Skin epidermis (tissue), 12 donors: ENCODE measurements around the gene RHBDL3.
"Not testable (repeated sequence)": the region's sequence is repeated elsewhere in the genome, so short reads cannot be mapped to it uniquely, and the experiment has no call there.

ENCODE experiments used
- H3K27ac ChIP-seq, 21 experiments: fragments of 200-600 bp; sonication (generic) in 11 of 21; one replicate each; pipeline ENCODE4 v1.5.0; 2020; ENCODE audit warnings: mild to moderate bottlenecking in 3 of 21, inconsistent platforms in 2 of 21, moderate library complexity in 2 of 21
- H3K4me3 ChIP-seq, 7 experiments: fragments of 200-600 bp; sonication (generic) in 2 of 7; one replicate each; pipeline ENCODE4 v1.5.0; 2020; ENCODE audit warnings: inconsistent platforms in 2 of 7, mild to moderate bottlenecking in 2 of 7, moderate library complexity in 1 of 7

The RHBDL3 gene

DNA sequence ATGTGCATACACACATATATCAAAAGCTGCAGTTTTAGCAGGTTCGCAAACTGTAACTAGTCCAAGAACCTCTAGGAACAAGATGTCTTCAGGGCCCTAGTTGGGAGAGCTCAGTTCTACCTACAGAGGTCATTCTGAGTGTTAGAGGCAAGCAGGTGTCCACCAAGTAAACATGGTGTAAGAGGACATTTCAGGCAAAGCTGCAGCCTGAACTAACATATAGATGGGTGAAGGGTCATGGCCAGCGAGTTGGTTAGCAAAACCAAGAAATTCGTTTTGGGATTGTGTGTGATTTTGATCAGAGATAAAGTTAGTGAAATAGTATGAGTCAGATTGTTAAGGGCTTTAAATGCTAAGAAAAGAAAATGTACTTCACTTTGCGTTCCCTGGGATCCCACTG lies 51.7 kb downstream of the RHBDL3 start:
- H3K27ac ChIP-seq, result no peak overlapping the region
- no peak overlapping the region for H3K4me3 ChIP-seq

DNA sequence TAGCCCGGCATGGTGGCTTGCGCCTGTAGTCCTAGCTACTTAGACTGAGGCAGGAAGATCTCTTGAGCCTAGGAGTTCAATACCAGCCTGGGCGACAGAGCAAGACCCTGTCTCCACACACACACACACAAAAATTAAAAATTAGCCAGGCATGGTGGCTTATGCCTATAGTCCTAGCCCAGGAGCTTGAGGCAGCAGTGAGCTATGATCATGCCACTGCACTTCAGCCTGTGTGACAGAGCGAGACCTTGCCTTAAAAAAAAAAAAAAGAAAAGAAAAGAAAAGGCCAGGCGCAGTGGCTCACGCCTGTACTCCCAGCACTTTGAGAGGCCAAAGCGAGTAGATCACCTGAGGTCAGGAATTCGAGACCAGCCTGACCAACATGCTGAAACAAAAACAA lies 52.4 kb downstream of the RHBDL3 start:
- H3K27ac ChIP-seq, result no peak overlapping the region
- H3K4me3 ChIP-seq, result no peak overlapping the region

DNA sequence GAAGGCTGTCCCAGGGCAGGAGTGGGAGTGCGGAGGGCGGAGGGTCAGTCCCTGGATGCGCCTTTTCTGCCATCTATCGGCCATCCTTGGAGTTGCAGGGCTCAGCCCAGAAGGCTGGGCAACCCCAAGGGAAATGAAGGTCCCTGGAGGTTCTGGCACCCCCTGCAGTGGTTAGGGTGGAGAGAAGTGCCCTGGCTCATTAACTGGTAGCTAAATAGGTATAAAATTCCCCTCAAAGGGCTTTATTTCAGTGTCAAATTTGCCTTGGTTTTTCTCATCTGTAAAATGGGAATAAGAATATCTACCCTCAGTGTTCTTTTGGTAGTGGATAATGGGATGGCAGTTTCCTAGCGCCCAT lies 53.9 kb downstream of the RHBDL3 start:
- no peak overlapping the region for H3K4me3 ChIP-seq
- no peak overlapping the region for H3K27ac ChIP-seq

DNA sequence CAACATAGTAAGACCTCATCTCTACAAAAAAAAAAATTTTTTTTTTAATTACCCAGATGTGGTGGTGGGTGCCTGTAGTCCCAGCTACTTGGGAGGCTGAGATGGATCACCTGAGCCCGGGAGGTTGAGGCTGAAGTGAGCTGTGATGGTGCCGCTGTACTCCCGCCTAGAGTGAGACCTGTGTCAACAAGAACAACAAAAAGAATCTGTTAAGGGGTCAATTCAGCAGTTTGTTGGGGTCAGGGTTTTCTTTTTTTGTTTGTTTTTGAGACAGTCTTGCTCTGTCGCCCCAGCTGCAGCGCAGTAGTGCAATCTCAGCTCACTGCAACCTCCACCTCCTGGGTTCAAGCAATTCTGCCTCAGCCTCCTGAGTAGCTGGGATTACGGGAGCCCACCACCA lies 54.4 kb downstream of the RHBDL3 start:
- not testable (repeated sequence) for H3K4me3 ChIP-seq, H3K27ac ChIP-seq

DNA sequence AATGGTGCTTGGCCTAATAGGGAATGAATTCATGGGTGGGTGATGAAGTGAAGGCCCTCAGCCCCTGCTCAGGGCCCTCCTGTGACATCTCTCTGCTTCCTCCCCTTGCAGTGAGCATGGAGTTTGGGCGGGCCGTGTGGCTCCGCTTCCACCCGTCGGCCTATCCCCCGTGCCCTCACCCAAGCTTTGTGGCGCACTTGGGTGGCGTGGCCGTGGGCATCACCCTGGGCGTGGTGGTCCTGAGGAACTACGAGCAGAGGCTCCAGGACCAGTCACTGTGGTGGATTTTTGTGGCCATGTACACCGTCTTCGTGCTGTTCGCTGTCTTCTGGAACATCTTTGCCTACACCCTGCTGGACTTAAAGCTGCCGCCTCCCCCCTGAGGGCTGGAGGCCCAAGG lies 55.2 kb downstream of the RHBDL3 start:
- no peak overlapping the region for H3K27ac ChIP-seq
- no peak overlapping the region for H3K4me3 ChIP-seq

DNA sequence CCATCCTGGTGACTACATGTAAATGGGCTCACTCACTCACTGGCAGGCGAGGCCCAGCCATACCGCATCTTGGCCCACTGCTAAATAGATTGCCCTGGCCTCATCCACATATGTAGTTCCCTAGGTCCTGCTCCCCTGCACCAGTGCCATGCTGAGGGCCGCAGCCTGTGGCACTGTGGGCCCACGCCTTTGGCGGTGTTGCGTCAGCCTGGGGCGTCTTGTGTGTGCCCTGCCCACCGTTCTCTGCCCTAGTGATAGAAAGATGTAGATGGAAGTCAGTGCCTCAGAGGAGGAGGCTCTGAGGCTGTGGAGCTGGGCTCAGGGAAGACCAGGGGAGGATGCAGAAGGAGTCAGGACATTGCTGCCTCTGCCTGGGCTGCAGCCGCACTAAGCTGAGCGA lies 57.4 kb downstream of the RHBDL3 start:
- Histone ChIP-seq H3K4me3 (no peak overlapping the region), H3K27ac (no peak overlapping the region)

DNA sequence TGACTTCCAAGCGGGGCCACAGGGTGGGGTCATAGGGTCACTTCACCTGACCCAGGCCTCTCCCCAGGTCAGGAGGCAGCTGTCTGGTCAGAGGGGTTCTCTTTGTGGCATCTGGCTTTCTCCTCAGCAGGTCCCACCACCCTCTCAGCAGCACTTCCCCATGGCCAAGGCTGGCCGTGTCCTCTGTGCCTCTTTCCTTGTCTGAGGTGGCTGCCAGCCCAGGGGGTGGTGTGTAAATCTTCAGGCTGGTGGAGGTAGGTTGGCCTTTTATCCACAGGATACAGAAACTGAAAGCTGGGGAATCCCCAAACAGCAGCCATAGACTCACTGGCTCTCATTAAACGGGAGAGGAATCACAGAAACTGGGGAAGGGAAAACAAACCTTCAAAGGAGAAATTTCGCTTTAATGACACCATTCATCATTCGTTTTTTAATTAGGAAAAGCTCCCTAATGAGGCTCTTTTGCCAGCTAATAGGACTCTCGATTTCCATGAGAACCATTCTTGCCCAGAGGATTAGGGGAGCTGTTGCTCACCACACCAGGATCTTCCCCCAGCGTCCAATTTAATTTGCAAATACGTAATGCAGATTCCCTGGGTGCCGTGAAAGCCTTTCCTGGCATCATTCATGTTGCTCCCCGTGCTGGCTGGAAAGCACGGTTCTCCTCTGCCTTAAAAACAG lies 58.3 kb downstream of the RHBDL3 start:
- H3K27ac ChIP-seq, result peak overlapping the region in 9 of 21 experiments; percentile 7 to 60 (median 27)
- peak overlapping the region in 2 of 7 experiments; percentile 5 to 25 for H3K4me3 ChIP-seq

DNA sequence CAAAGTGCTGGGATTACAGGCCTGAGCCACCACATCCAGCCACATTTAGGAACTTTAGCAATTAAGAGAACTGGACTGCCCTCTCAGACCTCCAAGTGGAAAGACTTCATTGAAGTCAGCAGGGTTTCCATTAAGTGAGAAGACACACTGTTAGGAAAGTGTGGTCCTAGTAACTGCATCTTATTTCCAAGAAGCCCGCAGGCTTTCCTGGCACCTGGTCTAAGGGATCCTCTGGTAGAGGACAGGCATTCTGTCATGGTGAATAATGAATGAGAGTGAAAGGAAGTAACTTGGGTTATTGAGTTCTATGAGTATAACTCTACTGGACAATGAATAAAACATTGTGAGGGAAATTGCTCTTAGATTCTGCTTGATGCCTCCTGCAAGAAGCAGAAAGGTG lies 62.3 kb downstream of the RHBDL3 start:
- H3K27ac ChIP-seq, result no peak overlapping the region

DNA sequence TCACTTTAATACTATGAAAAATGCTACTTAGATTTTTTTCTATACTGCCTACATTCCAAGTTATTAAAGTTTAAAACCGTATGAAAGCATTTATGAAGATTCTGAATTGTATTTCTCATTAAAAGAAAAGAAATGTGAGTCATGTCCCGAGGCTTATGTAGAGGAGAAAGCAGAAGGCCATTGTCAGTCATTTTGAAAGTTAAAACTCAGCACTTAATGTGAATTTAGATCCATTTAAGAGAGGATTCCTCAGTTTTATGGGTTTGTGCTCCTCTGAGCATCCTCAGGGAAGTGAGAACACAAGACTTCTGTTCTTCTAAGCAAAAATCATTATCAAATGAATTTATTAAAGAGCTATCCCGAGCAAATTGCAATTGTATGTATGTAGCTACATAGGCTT lies 64.5 kb downstream of the RHBDL3 start:
- Histone ChIP-seq H3K27ac (no peak overlapping the region), H3K4me3 (no peak overlapping the region)

More for the DNA sequence above, 62.3 kb downstream of the RHBDL3 start:
- H3K4me3 ChIP-seq, result no peak overlapping the region

DNA sequence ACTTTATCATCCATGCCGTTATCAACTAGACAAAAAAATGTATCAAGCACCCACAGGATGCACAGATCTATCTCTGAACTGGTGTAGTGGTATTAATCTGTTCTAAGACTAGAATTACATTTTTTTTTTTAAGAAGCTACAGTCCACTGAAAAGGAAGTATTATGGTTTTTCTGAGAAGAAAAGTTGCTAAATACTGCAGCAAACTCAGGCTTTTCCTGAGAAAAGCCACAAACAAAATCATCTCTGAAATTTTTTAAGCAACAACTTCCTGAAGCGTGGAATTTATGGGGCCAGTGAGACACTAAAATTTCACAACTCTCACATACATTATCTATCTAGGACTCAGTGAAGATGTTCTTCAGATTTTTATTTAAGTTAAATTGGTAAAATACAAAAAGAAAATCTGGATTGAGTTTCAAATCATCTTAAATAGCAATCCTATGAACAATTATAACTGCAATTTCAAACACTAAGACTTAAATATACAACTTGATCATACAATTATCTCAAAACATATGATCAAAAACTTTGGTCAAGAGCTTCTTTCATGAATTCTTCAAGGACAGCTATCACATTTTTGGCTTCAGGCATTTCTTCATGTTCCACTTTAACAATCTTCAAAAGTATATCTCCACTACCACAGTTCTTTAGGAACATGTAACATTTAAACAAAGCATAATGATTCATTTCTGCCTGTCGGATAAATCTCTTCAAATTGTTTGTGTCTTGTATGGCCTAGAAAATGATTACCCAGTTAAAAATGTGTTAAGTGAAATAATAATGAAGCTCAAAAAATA lies 65.8 kb downstream of the RHBDL3 start:
- H3K27ac ChIP-seq, result peak overlapping the region in 2 of 21 experiments; percentile 9 to 53

DNA sequence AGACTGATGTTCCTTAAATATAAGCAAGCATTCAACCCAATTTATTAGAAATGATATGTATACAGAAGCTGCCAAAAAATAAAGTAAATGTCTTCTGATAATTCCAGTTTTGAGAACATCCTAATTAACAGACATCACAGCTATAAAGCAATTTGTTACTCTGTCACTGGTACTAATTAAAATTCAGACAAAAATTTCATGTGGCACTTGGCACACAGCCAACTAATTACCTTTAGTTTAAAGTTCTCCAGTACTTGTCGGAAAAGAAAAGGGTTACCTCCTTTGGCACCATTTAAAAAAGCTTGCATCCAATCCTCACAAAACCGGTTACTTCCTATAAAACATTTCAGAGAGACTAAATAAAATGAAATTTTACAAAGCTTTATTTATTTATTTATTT lies 67.6 kb downstream of the RHBDL3 start:
- Histone ChIP-seq H3K27ac (no peak overlapping the region), H3K4me3 (no peak overlapping the region)

More for the DNA sequence above, 65.8 kb downstream of the RHBDL3 start:
- H3K4me3 ChIP-seq, result no peak overlapping the region

DNA sequence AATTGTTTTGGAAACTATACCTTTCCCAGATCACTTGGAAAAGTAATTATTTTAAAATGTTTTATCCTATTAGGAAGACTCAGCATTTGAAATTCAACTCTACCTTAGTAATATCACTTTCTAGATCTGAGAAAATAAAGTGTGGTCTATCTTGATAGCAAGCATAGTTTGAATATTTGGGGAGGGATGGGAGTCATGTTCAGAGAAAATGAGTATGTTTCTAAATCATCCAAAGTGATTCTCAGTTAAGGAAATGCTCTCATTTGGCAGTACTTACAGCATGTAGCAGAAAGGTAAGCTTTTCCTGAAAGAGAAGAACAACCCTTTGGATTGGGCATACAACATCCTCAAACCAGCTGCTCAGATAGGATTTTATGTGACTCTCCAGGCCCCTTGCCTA lies 69.4 kb downstream of the RHBDL3 start:
- no peak overlapping the region for H3K27ac ChIP-seq
- no peak overlapping the region for H3K4me3 ChIP-seq

DNA sequence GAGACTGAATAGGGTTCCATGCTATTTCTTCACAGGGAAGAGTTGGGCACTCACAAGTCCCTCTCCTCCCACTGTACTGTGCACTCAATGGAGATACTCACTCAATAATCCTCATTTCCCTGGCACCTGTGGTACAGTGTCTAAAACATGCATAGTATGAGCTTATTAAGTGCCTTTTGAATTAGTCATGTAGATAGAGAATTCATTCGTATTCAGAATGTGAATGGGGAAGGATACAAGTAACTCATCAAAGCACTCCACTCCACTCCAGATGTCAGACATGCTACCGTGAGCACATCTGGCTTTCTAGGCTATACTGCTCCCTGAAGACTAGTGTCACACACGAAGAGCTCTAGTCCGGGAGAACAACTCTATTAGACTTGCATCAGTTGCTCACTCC lies 70.1 kb downstream of the RHBDL3 start:
- Histone ChIP-seq H3K4me3 (no peak overlapping the region), H3K27ac (no peak overlapping the region)

DNA sequence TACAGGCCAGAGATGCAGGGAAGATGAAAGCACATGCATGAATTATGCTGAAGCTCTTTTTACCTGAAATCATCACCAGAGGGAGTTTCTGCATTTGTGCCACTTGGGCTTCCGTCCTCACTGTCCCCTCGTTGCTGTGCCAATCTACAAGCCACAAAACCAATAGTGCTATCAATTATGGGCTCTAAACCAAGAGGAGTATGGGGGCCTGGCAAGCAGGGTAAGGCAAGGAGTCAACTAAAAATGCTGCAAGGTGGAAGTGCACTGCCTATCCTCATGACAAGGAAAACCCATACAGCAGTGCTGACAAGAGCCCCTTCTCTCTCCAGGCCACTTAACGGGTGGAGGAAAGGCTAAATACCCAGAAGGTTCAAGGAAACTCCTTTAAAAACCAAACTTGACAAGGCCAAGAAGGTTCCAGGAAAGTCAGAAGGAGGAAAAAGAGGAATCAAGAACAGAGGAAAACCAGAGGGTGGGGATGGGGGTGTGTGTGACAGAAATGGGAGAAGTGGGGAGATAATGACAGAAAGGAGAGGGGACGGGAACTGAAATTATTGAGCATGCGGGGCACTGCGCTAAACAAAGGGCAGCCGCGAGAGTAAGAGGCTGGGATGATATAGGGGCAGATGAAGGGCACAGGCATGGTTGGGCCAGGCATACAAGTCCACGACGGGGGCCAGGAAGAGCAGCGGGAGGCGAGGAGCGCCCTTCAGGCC lies 75.7 kb downstream of the RHBDL3 start:
- Histone ChIP-seq H3K27ac (peak overlapping the region in 20 of 21 experiments; percentile 17 to 90 (median 80)), H3K4me3 (peak overlapping the region; percentile 39 to 62 (median 52))

DNA sequence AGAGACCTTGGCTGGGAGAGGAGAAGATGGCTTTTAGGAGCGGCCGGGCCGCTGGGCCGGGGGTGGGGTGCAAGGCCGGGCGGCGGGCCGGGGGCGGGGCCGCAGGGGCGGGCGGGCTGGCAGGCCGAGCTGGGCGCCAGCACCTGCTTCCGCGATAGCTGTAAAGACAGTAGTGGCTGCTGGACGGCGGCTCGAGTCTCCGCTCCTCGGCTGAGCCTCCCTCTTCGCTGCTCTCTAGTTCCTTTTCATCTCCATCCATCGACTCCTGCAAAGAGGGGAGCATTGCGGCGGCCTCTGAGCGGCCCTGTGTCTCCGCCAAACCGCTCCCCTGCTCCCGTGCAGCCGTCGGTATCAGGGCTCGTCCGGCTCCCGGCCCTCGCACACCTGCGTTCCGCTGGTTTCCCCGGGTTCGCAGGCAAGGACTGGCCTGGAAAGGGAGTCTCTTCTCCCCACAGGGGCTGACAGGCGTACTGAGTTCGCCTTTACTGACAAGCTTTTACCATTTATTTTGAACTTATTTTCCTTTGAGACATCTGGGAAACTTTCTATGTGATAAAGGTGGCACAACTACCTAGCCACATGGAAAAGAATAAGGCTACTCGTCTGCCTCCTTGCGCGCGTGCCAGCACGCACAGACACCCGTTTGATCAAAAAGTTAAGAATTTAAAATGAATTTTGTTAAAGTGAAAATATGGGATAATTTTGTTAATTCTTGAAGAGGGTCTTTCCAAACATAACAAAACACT lies 76.4 kb downstream of the RHBDL3 start, which contains the start of gene C17orf75:
Gene C17orf75 (minus strand): TSS at position 317 of the 746 bp plus-strand sequence. CDS start 34 bp downstream, at position 283.
- H3K27ac ChIP-seq, result peak within 1 kb of the TSS in 20 of 21 experiments; percentile 17 to 90 (median 80)
- peak within 1 kb of the TSS; percentile 39 to 62 (median 52) for H3K4me3 ChIP-seq

DNA sequence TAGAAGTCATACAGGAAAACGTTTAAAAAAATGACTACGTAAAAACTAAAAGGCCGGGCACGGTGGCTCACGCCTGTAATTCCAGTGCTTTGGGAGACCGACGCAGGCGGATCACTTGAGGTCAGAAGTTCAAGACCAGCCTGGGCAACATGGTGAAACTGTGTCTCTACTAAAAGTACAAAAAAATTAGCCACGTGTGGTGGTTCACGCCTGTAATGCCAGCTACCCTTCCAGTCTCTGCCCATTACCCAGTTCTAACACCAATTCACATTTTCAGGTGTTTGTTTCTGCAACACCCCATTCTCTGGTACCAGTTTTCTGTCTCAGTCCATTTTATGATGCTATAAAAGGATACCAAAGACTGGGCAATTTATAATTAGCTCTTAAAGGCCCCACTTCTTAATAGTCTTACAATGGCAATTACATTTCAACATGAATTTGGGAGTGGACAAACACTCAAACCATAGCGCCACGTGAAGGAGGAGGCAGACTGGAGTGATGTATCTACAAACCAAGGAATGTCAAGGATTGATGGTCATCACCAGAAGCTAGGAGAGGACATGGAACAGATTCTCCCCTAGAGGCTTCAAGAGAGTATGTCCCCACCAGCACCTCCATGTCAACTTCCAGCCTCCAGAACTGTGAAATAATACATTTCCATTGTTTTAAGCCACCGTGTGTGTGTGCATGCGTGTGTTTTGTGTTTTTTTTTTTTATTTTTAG lies 77.1 kb downstream of the RHBDL3 start:
- Histone ChIP-seq H3K4me3 (peak overlapping the region; percentile 39 to 62 (median 52)), H3K27ac (peak overlapping the region in 17 of 21 experiments; percentile 14 to 90 (median 80))

DNA sequence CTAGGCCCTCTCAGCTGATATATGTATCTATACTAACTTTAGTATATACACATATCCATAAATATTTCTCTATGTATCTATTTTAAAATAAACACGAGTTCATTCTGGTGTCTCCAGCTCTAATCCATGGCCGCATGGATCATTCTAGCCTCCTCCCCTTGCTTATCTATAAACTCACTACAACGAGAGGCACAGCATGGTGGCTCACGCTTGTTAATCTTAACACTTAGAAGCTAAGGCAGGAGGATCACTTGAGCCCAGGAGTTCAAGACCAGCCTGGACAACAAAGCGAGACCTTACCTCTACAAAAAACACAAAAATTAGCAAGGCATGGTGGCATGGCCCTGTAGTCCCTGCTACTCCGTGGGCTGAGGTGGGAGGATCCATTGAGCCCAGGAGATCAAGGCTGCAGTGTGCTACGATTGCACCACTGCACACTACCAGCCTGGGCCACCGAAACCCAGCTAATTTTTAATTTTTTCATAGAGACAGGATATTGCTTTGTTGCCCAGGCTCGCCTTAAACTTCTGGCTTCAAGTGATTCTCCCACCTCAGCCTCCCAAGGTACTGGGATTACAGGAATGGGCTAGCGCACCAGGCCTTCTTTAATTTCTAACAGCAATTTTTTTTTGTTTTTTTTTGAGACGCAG lies 80.4 kb downstream of the RHBDL3 start:
- Histone ChIP-seq H3K4me3 (no peak overlapping the region), H3K27ac (no peak overlapping the region)

DNA sequence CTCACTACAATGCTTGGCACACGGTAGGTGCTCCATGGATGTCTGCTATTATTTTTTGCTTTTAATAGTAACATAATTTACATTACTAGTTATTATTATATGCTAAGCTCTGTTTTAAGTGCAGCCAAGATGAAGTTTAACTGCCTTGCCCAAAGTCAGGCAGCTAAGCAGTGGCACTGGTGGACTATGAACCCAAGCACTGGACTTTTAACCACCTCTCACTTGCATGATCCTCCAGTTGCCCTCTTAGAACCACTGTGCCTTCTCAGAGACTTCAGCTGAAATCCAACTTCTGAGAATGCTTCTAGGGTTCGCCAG lies 82.8 kb downstream of the RHBDL3 start:
- H3K27ac ChIP-seq, result no peak overlapping the region

DNA sequence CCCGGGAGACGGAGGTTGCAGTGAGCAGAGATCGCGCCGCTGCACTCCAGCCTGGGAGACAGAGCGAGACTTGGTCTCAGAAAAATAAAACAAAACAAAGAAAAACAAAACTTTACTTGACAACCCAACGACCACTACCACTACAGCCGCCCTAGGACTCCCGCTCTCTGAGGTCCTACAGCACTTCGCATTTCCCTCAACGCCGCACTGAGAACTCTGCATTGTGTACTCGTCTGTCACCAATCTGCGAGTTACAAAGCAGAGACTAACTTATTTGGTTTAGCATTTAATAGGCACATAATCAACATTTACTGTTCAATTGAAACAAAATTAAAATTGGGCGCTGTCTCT lies 83.8 kb downstream of the RHBDL3 start:
- Histone ChIP-seq H3K4me3 (peak overlapping the region; percentile 72 to 99 (median 81)), H3K27ac (peak overlapping the region in 20 of 21 experiments; percentile 91 to 99 (median 96))

More for the DNA sequence above, 82.8 kb downstream of the RHBDL3 start:
- H3K4me3 ChIP-seq, result no peak overlapping the region
